Measurements from ENCODE around the gene PON3.

PON3 gene

DNA sequence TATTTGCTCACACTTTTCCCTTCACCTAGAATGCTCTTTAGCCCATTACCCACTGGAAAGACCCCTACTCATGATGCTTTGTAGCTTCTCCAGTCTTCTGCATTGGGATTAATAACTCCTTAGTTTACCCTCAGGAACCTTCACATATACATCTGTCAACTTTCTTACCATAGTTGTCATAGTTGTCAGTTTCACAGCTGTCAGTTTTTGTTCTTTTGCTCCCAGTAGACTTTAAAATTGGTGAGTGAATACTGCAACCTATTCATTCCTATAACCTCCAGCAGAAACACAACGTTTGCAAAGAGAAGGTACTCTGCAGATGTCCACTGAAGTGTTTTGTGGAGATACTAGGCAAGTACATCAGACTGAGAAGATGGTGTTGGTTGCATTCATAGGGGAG, 74.5 kb downstream of the PON3 start:
- Histone ChIP-seq H3K27ac (no peak overlapping the region), H3K9me3 (replicated peaks in 1 of 11) (no peaks in the 10 kb centered on the region), H4K20me1 (no peaks in the 10 kb centered on the region), H3K4me2 (no peak overlapping the region), H3K36me3 (no peaks in the 10 kb centered on the region), H3K4me3 (no peak overlapping the region), H3K4me1 (no peaks in the 10 kb centered on the region), H3K9ac (no peak overlapping the region), H3K27me3 (no peaks in the 10 kb centered on the region)
- TF ChIP-seq Cebpa-rat (IDR thresholded peaks at IDR 0.05), result no peak

DNA sequence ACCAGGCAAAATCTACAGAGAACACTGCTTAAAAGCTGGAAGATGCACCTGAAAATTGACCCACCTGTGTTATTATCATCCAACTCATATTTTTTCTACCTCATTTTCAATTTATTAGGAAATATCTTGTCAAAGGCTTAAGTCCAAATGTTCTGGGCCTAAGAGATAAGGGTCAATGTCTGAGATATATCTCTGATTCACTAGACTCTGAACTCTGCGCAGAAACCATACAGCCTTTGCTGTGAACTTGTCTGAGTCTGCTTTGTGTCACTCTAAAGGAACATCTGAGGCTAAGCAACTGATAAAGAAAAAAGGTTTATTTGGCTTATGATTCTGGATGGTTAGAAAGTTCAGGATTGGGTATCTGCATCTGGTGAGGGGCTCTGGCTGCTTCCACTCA, 75.5 kb downstream of the PON3 start:
- Histone ChIP-seq H3K4me2 (no peak overlapping the region), H3K4me3 (no peak overlapping the region), H3K4me1 (no peaks in the 10 kb centered on the region), H3K27me3 (no peaks in the 10 kb centered on the region), H3K36me3 (no peaks in the 10 kb centered on the region), H3K27ac (no peak overlapping the region), H3K9me3 (replicated peaks in 1 of 11) (no peaks in the 10 kb centered on the region), H3K9ac (no peak overlapping the region), H4K20me1 (no peaks in the 10 kb centered on the region)
- TF ChIP-seq Cebpa-rat (IDR thresholded peaks at IDR 0.05), result no peak

DNA sequence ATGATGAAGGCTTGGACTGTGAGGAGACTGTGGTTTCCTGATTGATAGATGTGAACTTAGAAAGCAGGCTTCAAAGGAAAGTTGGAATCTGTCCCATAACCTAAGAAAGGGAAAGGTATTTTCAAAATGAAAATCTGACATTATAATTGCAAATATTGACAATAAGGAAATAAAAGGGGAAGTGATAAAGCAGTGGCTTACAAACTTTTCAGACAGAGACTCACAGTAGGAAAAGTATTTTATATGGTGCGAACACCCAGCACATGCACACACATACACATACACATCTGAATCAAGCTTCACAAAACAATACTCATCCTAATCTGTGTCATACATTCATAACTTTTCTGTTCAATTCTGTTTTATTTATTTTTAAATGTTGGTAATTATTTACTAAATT, 76.6 kb downstream of the PON3 start:
- H3K9ac ChIP-seq, result no peak overlapping the region
- H3K4me3 ChIP-seq, result no peak overlapping the region
- H3K9me3 ChIP-seq (replicated peaks in 1 of 11), result no peaks in the 10 kb centered on the region
- no peaks in the 10 kb centered on the region for H3K36me3 ChIP-seq
- no peak for TF ChIP-seq Cebpa-rat (IDR thresholded peaks at IDR 0.05)
- H3K4me2 ChIP-seq, result no peak overlapping the region
- no peak overlapping the region for H3K27ac ChIP-seq
- no peaks in the 10 kb centered on the region for H4K20me1 ChIP-seq
- no peaks in the 10 kb centered on the region for H3K27me3 ChIP-seq
- H3K4me1 ChIP-seq, result no peaks in the 10 kb centered on the region

DNA sequence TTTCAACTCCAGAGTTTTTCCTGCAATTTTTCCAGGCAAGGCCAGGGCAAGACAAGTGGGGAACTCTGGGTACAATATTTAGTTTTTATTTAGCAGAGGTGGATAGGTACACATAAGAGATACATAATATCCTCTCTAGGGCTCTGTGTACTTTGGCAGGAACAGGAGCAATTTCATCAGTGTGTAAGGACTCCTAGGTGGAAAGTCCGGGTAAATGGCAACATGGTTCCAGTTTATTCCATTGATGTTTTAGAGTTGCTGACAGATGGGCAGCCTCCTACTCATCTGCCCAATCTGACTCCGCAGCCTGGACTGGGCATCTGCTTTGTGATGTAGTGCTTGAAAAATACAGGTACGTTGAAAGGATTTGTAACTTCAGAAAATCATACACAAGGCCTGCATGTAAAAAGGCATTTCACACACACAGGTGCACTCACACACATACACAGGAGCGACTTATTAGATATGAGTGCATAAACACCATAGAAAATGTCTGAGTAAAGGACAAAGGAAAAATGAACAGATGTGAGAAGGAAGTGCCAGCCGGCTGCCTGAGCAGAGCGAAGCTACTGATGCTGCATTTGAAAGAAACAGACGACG, 77.6 kb downstream of the PON3 start:
- Histone ChIP-seq H3K36me3 (no peaks in the 10 kb centered on the region), H3K4me2 (no peak overlapping the region), H3K4me1 (no peaks in the 10 kb centered on the region), H4K20me1 (no peaks in the 10 kb centered on the region), H3K9me3 (replicated peaks in 1 of 11) (no peaks in the 10 kb centered on the region), H3K9ac (no peak overlapping the region), H3K4me3 (no peak overlapping the region), H3K27ac (no peak overlapping the region), H3K27me3 (no peaks in the 10 kb centered on the region)
- no peak for TF ChIP-seq Cebpa-rat (IDR thresholded peaks at IDR 0.05)

DNA sequence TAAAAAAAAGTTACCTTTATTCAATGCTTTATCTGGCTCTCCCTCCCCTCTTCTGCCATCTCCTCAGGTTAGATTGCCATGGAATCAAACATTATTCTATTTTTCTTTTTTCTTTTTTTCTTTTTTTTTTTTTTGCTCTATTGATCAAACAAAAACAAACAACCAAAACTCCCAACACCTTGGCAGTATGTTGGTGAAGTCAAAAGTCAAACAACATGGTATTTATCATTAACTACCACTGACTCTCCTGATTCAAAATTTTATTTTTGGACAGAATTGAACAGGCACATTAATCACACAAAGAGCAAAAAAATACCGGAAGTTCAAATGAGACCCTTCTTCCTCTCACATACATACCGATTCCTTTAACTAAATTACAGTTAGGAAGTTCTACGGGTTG, 78.2 kb downstream of the PON3 start:
- H3K9me3 ChIP-seq (replicated peaks in 1 of 11), result no peaks in the 10 kb centered on the region
- no peaks in the 10 kb centered on the region for H3K27me3 ChIP-seq
- H3K9ac ChIP-seq, result no peak overlapping the region
- H3K4me3 ChIP-seq, result no peak overlapping the region
- H4K20me1 ChIP-seq, result no peaks in the 10 kb centered on the region
- no peak overlapping the region for H3K4me2 ChIP-seq
- H3K36me3 ChIP-seq, result no peaks in the 10 kb centered on the region
- TF ChIP-seq Cebpa-rat (IDR thresholded peaks at IDR 0.05), result no peak
- no peak overlapping the region for H3K27ac ChIP-seq
- no peaks in the 10 kb centered on the region for H3K4me1 ChIP-seq

DNA sequence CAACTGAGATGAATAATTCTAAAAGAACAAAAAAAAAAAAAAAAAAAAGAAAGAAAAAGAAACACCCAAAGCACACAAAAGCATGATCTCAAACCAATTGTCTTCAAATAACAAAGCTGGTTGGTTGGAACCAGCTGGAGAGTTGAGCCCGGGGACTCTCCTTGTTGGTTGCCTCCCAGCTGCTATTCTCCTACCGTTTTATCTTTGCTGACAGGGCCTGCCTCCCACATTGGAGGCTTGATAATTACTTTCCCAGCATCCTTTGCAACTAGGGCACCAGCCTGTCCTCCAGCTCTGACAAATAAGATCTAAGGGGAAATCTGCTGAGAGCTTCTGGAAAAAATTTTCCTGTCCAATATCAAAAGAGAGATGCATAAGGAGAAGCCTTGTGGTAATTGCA, 78.6 kb downstream of the PON3 start:
- Histone ChIP-seq H3K27me3 (no peaks in the 10 kb centered on the region), H3K4me2 (no peak overlapping the region), H3K9me3 (replicated peaks in 1 of 11) (no peaks in the 10 kb centered on the region), H4K20me1 (no peaks in the 10 kb centered on the region), H3K4me3 (no peak overlapping the region), H3K27ac (no peak overlapping the region), H3K4me1 (no peaks in the 10 kb centered on the region), H3K36me3 (no peaks in the 10 kb centered on the region), H3K9ac (no peak overlapping the region)
- no peak for TF ChIP-seq Cebpa-rat (IDR thresholded peaks at IDR 0.05)

DNA sequence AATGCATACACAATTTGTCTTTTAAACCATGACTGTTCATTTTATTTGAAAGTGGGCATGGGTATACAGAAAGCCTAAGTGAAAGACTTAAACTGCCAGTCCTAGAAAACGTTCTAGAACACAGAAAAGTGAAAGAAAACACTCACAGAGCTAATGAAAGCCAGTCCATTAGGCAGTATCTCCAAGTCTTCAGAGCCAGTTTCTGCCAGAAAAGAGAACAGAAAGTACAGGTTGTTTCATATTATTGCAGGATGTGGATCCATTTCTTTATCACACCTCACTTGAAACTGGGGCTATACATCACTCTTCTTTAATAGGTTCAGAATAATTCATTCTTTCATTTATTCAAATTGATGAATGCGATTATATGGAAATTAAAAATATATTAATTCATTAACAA, 79.6 kb downstream of the PON3 start:
- Histone ChIP-seq H4K20me1 (no peaks in the 10 kb centered on the region), H3K27me3 (no peaks in the 10 kb centered on the region), H3K9me3 (replicated peaks in 1 of 11) (no peaks in the 10 kb centered on the region), H3K27ac (no peak overlapping the region), H3K9ac (no peak overlapping the region), H3K4me1 (no peaks in the 10 kb centered on the region), H3K4me3 (no peak overlapping the region), H3K36me3 (no peaks in the 10 kb centered on the region), H3K4me2 (no peak overlapping the region)
- no peak for TF ChIP-seq Cebpa-rat (IDR thresholded peaks at IDR 0.05)

DNA sequence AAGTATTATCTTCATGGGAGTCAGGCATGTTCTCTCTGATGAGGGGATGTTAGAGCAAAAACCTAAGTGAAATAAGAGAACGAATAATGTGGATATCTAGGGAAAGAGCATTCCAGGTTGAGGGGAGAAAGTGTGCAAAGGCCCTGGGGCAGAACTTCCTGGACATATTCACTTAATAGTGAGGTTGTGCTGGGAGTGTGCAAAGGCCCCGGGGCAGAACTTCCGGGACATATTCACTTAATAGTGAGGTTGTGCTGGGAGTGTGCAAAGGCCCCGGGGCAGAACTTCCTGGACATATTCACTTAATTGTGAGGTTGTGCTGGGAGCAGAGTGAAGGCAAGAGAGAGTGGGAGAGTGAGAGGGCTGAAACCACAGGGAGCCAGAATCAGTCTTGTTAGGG, 83.6 kb downstream of the PON3 start:
- Histone ChIP-seq H3K9ac (no peak overlapping the region), H3K27ac (no peak overlapping the region), H3K27me3 (no peaks in the 10 kb centered on the region), H3K9me3 (replicated peaks in 1 of 11) (no peaks in the 10 kb centered on the region), H3K4me2 (no peak overlapping the region), H4K20me1 (no peaks in the 10 kb centered on the region), H3K36me3 (no peaks in the 10 kb centered on the region), H3K4me1 (no peaks in the 10 kb centered on the region), H3K4me3 (no peak overlapping the region)
- TF ChIP-seq Cebpa-rat (IDR thresholded peaks at IDR 0.05), result no peak

DNA sequence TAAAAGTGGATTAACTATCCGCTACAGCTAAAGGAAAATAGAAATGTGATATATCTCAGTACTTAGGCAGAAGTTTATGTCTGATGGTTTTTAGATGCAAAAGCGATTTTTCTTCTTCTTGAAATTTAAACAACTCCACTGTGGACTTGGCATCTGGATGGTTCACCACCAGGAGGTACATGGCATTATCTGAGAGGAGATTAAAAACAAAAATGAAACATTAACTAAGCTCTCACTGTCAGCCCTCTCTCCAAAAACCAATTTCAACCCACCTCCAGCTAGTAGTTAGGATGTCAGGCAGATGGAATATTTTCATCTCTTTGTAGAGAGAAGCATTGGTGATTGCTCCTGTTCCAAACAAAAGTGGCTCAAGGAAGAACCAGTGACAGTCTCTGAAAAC, 84.8 kb downstream of the PON3 start:
- H3K9ac ChIP-seq, result no peak overlapping the region
- H3K9me3 ChIP-seq (replicated peaks in 1 of 11), result no peaks in the 10 kb centered on the region
- H3K27me3 ChIP-seq, result no peaks in the 10 kb centered on the region
- TF ChIP-seq Cebpa-rat (IDR thresholded peaks at IDR 0.05), result no peak
- H3K4me2 ChIP-seq, result no peak overlapping the region
- no peak overlapping the region for H3K4me3 ChIP-seq
- H4K20me1 ChIP-seq, result no peaks in the 10 kb centered on the region
- no peak overlapping the region for H3K27ac ChIP-seq
- H3K36me3 ChIP-seq, result no peaks in the 10 kb centered on the region
- H3K4me1 ChIP-seq, result no peaks in the 10 kb centered on the region

DNA sequence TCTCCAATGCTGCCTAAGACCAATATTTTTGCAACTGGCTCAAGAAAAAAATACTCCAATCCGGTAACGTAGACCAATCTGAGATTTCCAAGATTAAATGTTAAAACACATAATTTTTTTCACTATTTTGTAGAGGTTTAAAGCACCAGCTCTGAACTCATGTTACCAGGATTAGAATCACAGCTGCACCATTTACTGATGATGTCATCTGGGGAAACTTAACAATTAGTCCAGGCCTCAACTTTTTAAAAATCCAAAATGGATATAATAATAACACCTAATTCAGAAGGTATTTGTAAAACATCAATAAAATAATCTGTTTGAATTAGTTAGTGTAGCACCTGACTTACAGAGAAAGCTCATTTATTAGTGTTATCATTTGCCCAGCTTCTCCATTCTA, 86.2 kb downstream of the PON3 start:
- Histone ChIP-seq H3K4me1 (no peaks in the 10 kb centered on the region), H3K27me3 (no peaks in the 10 kb centered on the region), H3K27ac (no peak overlapping the region), H3K4me2 (no peak overlapping the region), H3K4me3 (no peak overlapping the region), H3K36me3 (no peaks in the 10 kb centered on the region), H3K9ac (no peak overlapping the region), H3K9me3 (replicated peaks in 1 of 11) (no peaks in the 10 kb centered on the region), H4K20me1 (no peaks in the 10 kb centered on the region)
- TF ChIP-seq Cebpa-rat (IDR thresholded peaks at IDR 0.05), result no peak
